H9 (cell line): ENCODE data around the gene HDAC3. TPM values are rescaled to one million over a fixed set of nuclear protein-coding genes. Genes with fewer than 3 reads are reported as not detected.

Source experiments
- DNase-seq: peaks from one replicate; pipeline ENCODE4 v3.0.0-alpha.2; 2017
- H2AFZ ChIP-seq: one replicate; pipeline ENCODE4 v1.6.1; 2013; ENCODE audit warnings: mild to moderate bottlenecking, low read length, control low read depth, moderate library complexity
- H2AK5ac ChIP-seq: 2 replicates; pipeline ENCODE4 v1.6.1; 2013; ENCODE audit warnings: low read length, control low read depth, mixed read lengths; ENCODE audit not compliant: insufficient read length
- H2BK120ac ChIP-seq: one replicate; pipeline ENCODE4 v1.6.1; 2013; ENCODE audit warnings: low read depth, mild to moderate bottlenecking, low read length, control low read depth, inconsistent platforms; ENCODE audit not compliant: poor library complexity, severe bottlenecking
- H2BK12ac ChIP-seq: 2 replicates; pipeline ENCODE4 v1.6.1; 2013; ENCODE audit warnings: low read length, control low read depth, mixed read lengths, low read depth; ENCODE audit not compliant: insufficient read length
- H2BK15ac ChIP-seq: 2 replicates; pipeline ENCODE4 v1.6.1; 2013; ENCODE audit warnings: low read depth, low read length, control low read depth
- H2BK20ac ChIP-seq: one replicate; pipeline ENCODE4 v1.6.1; 2013; ENCODE audit warnings: low read depth, mild to moderate bottlenecking, low read length, control low read depth, inconsistent platforms; ENCODE audit not compliant: poor library complexity, severe bottlenecking
- H2BK5ac ChIP-seq: 2 replicates; pipeline ENCODE4 v1.6.1; 2013; ENCODE audit warnings: low read length, control low read depth, mixed read lengths; ENCODE audit not compliant: insufficient read length
- H3K14ac ChIP-seq: 2 replicates; pipeline ENCODE4 v1.6.1; 2013; ENCODE audit warnings: low read length, control low read depth; ENCODE audit not compliant: insufficient read depth
- H3K18ac ChIP-seq: 2 replicates; pipeline ENCODE4 v1.6.1; 2013; ENCODE audit warnings: low read depth, mild to moderate bottlenecking, mixed read lengths, low read length, control low read depth; ENCODE audit not compliant: insufficient read length
- H3K23ac ChIP-seq: 2 replicates; pipeline ENCODE4 v1.6.1; 2013; ENCODE audit warnings: low read length, control low read depth, mixed read lengths, low read depth; ENCODE audit not compliant: insufficient read length
- H3K23me2 ChIP-seq: 2 replicates; pipeline ENCODE4 v1.6.1; 2013; ENCODE audit warnings: low read depth, mild to moderate bottlenecking, mixed read lengths, low read length, control low read depth; ENCODE audit not compliant: insufficient read length, poor library complexity, severe bottlenecking
- H3K27ac ChIP-seq: 2 replicates; pipeline ENCODE4 v1.5.1; 2013; ENCODE audit warnings: low read length, control low read depth, mixed read lengths, low read depth; ENCODE audit not compliant: insufficient read length
- H3K27me3 ChIP-seq: 2 replicates; pipeline ENCODE4 v1.6.1; 2013; ENCODE audit warnings: low read length, control low read depth, inconsistent platforms; ENCODE audit not compliant: insufficient read depth
- H3K4ac ChIP-seq: 2 replicates; pipeline ENCODE4 v1.6.1; 2013; ENCODE audit warnings: low read depth, mild to moderate bottlenecking, control low read depth, inconsistent platforms, low read length, moderate library complexity
- H3K4me1 ChIP-seq: 2 replicates; pipeline ENCODE4 v1.6.1; 2013; ENCODE audit warnings: low read length, control low read depth, inconsistent platforms; ENCODE audit not compliant: insufficient read depth
- H3K4me2 ChIP-seq: 2 replicates; pipeline ENCODE4 v1.6.1; 2013; ENCODE audit warnings: low read length, control low read depth, mixed read lengths; ENCODE audit not compliant: insufficient read length, insufficient read depth
- H3K56ac ChIP-seq: 2 replicates; pipeline ENCODE4 v1.6.1; 2013; ENCODE audit warnings: low read depth, mild to moderate bottlenecking, mixed read lengths, low read length, control low read depth; ENCODE audit not compliant: insufficient read length
- H3K79me1 ChIP-seq: 2 replicates; pipeline ENCODE4 v1.6.1; 2013; ENCODE audit warnings: low read depth, mild to moderate bottlenecking, moderate library complexity, low read length, control low read depth, inconsistent platforms; ENCODE audit not compliant: insufficient read depth, poor library complexity, severe bottlenecking
- H3K79me2 ChIP-seq: 2 replicates; pipeline ENCODE4 v1.6.1; 2013; ENCODE audit warnings: low read length, control low read depth, inconsistent platforms; ENCODE audit not compliant: insufficient read depth
- H3K9ac ChIP-seq: 2 replicates; pipeline ENCODE4 v1.6.1; 2013; ENCODE audit warnings: low read length, control low read depth, mixed read lengths; ENCODE audit not compliant: insufficient read length; ENCODE audit errors: extremely low read depth
- H3K9me3 ChIP-seq: one replicate; pipeline ENCODE4 v1.6.1; 2013; ENCODE audit warnings: low read depth, low read length, inconsistent platforms; ENCODE audit not compliant: control insufficient read depth
- H3T11ph ChIP-seq: one replicate; pipeline ENCODE4 v1.6.1; 2013; ENCODE audit warnings: mild to moderate bottlenecking, low read length, control low read depth, inconsistent platforms
- H4K20me1 ChIP-seq: one replicate; pipeline ENCODE4 v1.6.1; 2013; ENCODE audit not compliant: control insufficient read depth, insufficient read length, insufficient read depth
- H4K5ac ChIP-seq: 2 replicates; pipeline ENCODE4 v1.6.1; 2013; ENCODE audit warnings: low read depth, mild to moderate bottlenecking, mixed read lengths, low read length, control low read depth; ENCODE audit not compliant: insufficient read length
- H4K8ac ChIP-seq: replicated peaks from 2 replicates; pipeline ENCODE4 v1.6.1; 2013; ENCODE audit warnings: low read length, control low read depth, mixed read lengths, low read depth; ENCODE audit not compliant: insufficient read length
- H4K91ac ChIP-seq: 2 replicates; pipeline ENCODE4 v1.6.1; 2013; ENCODE audit warnings: low read depth, mild to moderate bottlenecking, moderate library complexity, mixed read lengths, low read length, control low read depth; ENCODE audit not compliant: insufficient read length
- H3K27ac Mint-ChIP-seq, 3 experiments: 2 replicates in 2 of 3; 3 replicates in 1 of 3; pipeline ENCODE4 v1.8.0; 2020 to 2021; ENCODE audit warnings: mixed read lengths in 3 of 3, mild to moderate bottlenecking in 1 of 3, moderate library complexity in 1 of 3
- H3K27me3 Mint-ChIP-seq: 2 replicates; pipeline ENCODE4 v1.8.0; 2021; ENCODE audit warnings: low read depth, mild to moderate bottlenecking, moderate library complexity, mixed read lengths
- H3K36me3 Mint-ChIP-seq, 3 experiments: 2 replicates in 2 of 3; 3 replicates in 1 of 3; pipeline ENCODE4 v1.8.0; 2020 to 2021; ENCODE audit warnings: low read depth in 3 of 3, mixed read lengths in 3 of 3; ENCODE audit not compliant: insufficient read depth in 1 of 3
- H3K4me1 Mint-ChIP-seq, 2 experiments: 2 replicates each; pipeline ENCODE4 v1.8.0; 2020; ENCODE audit warnings: mixed read lengths in 2 of 2
- H3K4me3 Mint-ChIP-seq, 2 experiments: 2 replicates in 1 of 2; 3 replicates in 1 of 2; pipeline ENCODE4 v1.8.0; 2020 to 2021; ENCODE audit warnings: mild to moderate bottlenecking in 2 of 2, mixed read lengths in 2 of 2, moderate library complexity in 1 of 2
- H3K9me3 Mint-ChIP-seq, 2 experiments: 2 replicates in 1 of 2; 3 replicates in 1 of 2; pipeline ENCODE4 v1.8.0; 2020; ENCODE audit warnings: mild to moderate bottlenecking in 2 of 2, mixed read lengths in 2 of 2, moderate library complexity in 1 of 2
- CTCF ChIP-seq: fragments of 200-600 bp; sonication (generic); conservative IDR thresholded peaks from 3 replicates; pipeline ENCODE4 v1.8.0; 2021; ENCODE audit warnings: antibody characterized with exemption, mild to moderate bottlenecking
- total RNA-seq: library from RNA; stranded (reverse); gene quantifications from 2 replicates; pipeline ENCODE4 v1.2.1, GENCODE V29; 2021

The HDAC3 gene
- total RNA-seq, 1 experiment from 2014 or later: 98.3 TPM

GRCh38 chr5:141613344-141613743 lies 23.3 kb downstream of the HDAC3 start:
- H4K20me1 ChIP-seq: no peaks in the 10 kb centered on the region
- no peaks in the 10 kb centered on the region for H3K79me1 ChIP-seq
- no peaks in the 10 kb centered on the region for H3K27me3 Mint-ChIP-seq
- H3K36me3 Mint-ChIP-seq: peaks cover 0 to 19% (median 14%) of the 10 kb centered on the region in 3 experiments; a peak in 3 of 7 replicates
- H3K23me2 ChIP-seq: no peaks in the 10 kb centered on the region
- no peak overlapping the region for H3K4me2 ChIP-seq
- H4K91ac ChIP-seq: no peak overlapping the region
- H3K9me3 Mint-ChIP-seq: peaks cover 0 to 3% of the 10 kb centered on the region in 2 experiments; a peak in 1 of 5 replicates
- H2AK5ac ChIP-seq: no peak overlapping the region
- no peak overlapping the region for H3K9ac ChIP-seq
- no peak overlapping the region for H4K8ac ChIP-seq
- H3K4me3 Mint-ChIP-seq: peak overlapping the region in 1 of 2 experiments; percentile 6; a peak in 1 of 5 replicates
- H3K27me3 ChIP-seq: no peaks in the 10 kb centered on the region
- no peak overlapping the region for H3K4ac ChIP-seq
- no peak overlapping the region for H2BK20ac ChIP-seq
- no peak overlapping the region for H3K27ac ChIP-seq
- no peak overlapping the region for H3T11ph ChIP-seq
- H3K9me3 ChIP-seq: no peaks in the 10 kb centered on the region
- peaks cover 43 to 51% of the 10 kb centered on the region in 2 experiments for H3K4me1 Mint-ChIP-seq
- H2BK120ac ChIP-seq: no peak overlapping the region
- H3K18ac ChIP-seq: no peak overlapping the region
- no peak overlapping the region for H2BK15ac ChIP-seq
- no peak overlapping the region for H3K23ac ChIP-seq
- DNase-seq: no peak
- no peak overlapping the region for H3K27ac Mint-ChIP-seq
- no peak overlapping the region for H2BK12ac ChIP-seq
- no peak overlapping the region for H2AFZ ChIP-seq
- H3K14ac ChIP-seq: no peak overlapping the region
- H4K5ac ChIP-seq: no peak overlapping the region
- H3K56ac ChIP-seq: no peak overlapping the region
- H2BK5ac ChIP-seq: no peak overlapping the region
- H3K79me2 ChIP-seq: peaks cover 20% of the 10 kb centered on the region; the same call in 1 of the 2 replicates
- TF ChIP-seq CTCF: no peak
- H3K4me1 ChIP-seq: peaks cover 3% of the 10 kb centered on the region
